ENCODE data around the gene MID1.

Gene MID1

DNA sequence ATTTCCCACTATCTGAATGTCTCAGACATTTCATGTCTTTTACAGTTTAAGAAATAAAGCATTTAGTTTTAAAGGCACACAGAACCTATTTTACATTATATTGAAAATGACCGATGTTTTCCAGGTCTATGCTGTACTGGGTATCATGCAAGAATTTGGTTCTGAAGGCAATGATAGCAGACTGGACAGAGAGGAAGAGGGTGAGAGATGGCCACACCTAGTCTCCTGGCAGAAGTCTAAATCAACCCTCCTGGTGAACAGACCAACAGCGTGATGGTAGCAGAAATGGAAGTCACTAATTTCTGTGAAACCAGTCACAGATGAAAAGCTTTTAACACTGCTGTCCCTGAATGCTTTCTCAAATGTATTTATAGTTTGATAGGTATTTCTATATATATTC is 41.9 kb downstream of the MID1 start:
- no peaks in the 10 kb centered on the region for H4K20me1 ChIP-seq (ENCODE audit: insufficient read depth, low read length)
- H2AFZ ChIP-seq (ENCODE audit: low read depth, low read length): no peak overlapping the region
- H3K9me3 ChIP-seq (ENCODE audit: insufficient read depth, low read length, severe bottlenecking): no peaks in the 10 kb centered on the region
- no peaks in the 10 kb centered on the region for H3K79me2 ChIP-seq (ENCODE audit: insufficient read depth, low read length)
- H3K4me1 ChIP-seq (ENCODE audit: insufficient read depth, low read length): no peaks in the 10 kb centered on the region
- no peak for TF ChIP-seq EZH2 (IDR thresholded peaks at IDR 0.05; ENCODE audit: borderline replicate concordance, low read depth, low read length, severe bottlenecking)
- TF ChIP-seq, protein P1, sequence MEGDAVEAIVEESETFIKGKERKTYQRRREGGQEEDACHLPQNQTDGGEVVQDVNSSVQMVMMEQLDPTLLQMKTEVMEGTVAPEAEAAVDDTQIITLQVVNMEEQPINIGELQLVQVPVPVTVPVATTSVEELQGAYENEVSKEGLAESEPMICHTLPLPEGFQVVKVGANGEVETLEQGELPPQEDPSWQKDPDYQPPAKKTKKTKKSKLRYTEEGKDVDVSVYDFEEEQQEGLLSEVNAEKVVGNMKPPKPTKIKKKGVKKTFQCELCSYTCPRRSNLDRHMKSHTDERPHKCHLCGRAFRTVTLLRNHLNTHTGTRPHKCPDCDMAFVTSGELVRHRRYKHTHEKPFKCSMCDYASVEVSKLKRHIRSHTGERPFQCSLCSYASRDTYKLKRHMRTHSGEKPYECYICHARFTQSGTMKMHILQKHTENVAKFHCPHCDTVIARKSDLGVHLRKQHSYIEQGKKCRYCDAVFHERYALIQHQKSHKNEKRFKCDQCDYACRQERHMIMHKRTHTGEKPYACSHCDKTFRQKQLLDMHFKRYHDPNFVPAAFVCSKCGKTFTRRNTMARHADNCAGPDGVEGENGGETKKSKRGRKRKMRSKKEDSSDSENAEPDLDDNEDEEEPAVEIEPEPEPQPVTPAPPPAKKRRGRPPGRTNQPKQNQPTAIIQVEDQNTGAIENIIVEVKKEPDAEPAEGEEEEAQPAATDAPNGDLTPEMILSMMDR (IDR thresholded peaks at IDR 0.05; ENCODE audit: borderline replicate concordance, extremely low read depth, low read length, poor library complexity, severe bottlenecking): no peak
- no peaks in the 10 kb centered on the region for H3K36me3 ChIP-seq (ENCODE audit: insufficient read depth, low read length)
- H3K27me3 ChIP-seq (ENCODE audit: insufficient read depth, low read length, poor library complexity): no peaks in the 10 kb centered on the region
- no peak overlapping the region for H3K4me2 ChIP-seq (ENCODE audit: insufficient read depth, low read length)
- no peak overlapping the region for H3K9ac ChIP-seq (ENCODE audit: low read depth, low read length)
- H3K4me3 ChIP-seq (ENCODE audit: low read depth in 1 of 2, low read length in 2 of 2): no peak overlapping the region
- H3K27ac ChIP-seq (ENCODE audit: low read length): no peak overlapping the region
- DNase-seq: no peak
- no peak for ATAC-seq (ENCODE audit: insufficient read depth, low read depth)

DNA sequence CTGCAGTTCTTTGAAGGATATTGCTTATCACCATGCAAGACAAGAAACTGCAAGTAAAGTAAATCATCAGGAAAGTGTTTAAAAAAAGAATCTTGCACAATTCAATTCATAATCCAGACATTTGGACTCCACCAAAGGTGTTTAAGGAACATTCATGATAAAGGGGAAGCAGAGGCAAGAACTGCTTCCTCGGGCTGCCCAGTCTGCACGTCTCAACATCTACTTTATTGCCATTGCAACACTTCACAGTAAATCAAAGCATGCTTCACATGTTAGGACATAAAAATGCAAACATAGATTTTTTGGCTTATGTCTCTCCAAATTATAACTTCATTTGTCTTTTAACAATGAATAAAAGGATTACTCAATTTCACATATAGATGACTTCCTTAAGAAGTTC is 42.5 kb downstream of the MID1 start:
- H3K4me2 ChIP-seq (ENCODE audit: insufficient read depth, low read length): no peak overlapping the region
- no peak overlapping the region for H3K9ac ChIP-seq (ENCODE audit: low read depth, low read length)
- no peak for DNase-seq
- no peaks in the 10 kb centered on the region for H3K4me1 ChIP-seq (ENCODE audit: insufficient read depth, low read length)
- H3K79me2 ChIP-seq (ENCODE audit: insufficient read depth, low read length): no peaks in the 10 kb centered on the region
- TF ChIP-seq EZH2 (IDR thresholded peaks at IDR 0.05; ENCODE audit: borderline replicate concordance, low read depth, low read length, severe bottlenecking): no peak
- TF ChIP-seq, protein P1 (IDR thresholded peaks at IDR 0.05; ENCODE audit: borderline replicate concordance, extremely low read depth, low read length, poor library complexity, severe bottlenecking): no peak
- H3K9me3 ChIP-seq (ENCODE audit: insufficient read depth, low read length, severe bottlenecking): no peaks in the 10 kb centered on the region
- H3K36me3 ChIP-seq (ENCODE audit: insufficient read depth, low read length): no peaks in the 10 kb centered on the region
- no peak overlapping the region for H3K27ac ChIP-seq (ENCODE audit: low read length)
- H4K20me1 ChIP-seq (ENCODE audit: insufficient read depth, low read length): no peaks in the 10 kb centered on the region
- no peak for ATAC-seq (ENCODE audit: insufficient read depth, low read depth)
- no peak overlapping the region for H3K4me3 ChIP-seq (ENCODE audit: low read depth in 1 of 2, low read length in 2 of 2)
- H2AFZ ChIP-seq (ENCODE audit: low read depth, low read length): no peak overlapping the region
- no peaks in the 10 kb centered on the region for H3K27me3 ChIP-seq (ENCODE audit: insufficient read depth, low read length, poor library complexity)

DNA sequence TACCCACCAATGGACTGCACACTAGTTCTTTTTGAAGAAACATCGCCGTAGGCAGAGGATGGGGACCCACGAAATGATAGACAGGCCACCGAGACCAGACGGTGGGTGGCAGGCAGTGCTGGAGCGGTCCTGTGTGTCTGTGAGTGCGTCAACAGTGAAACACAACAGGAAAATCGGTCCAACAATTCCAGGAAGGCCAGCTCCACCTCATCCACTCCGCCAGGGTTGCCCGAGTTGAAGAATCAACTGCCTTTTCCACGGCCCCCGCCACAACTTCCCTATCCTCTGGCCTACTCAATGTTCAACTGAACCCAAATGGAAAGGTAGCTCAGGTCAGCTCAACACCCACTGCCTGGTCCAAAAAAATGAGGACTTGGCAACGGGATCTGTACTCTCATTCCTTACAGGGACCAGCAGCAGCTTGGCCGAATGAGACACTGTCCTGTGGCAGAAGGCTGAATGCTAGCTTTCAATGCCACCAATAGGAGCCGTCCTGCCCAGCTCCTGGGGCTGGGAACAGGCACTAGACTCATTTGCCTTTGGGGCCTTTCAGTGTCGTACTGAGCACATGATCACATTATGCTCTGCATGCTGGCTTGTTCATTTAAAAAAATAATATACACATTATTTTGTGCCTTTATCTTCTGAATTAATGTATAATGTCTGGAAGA is 43.5 kb downstream of the MID1 start:
- no peaks in the 10 kb centered on the region for H3K4me1 ChIP-seq (ENCODE audit: insufficient read depth, low read length)
- no peaks in the 10 kb centered on the region for H3K27me3 ChIP-seq (ENCODE audit: insufficient read depth, low read length, poor library complexity)
- TF ChIP-seq EZH2 (IDR thresholded peaks at IDR 0.05; ENCODE audit: borderline replicate concordance, low read depth, low read length, severe bottlenecking): no peak
- TF ChIP-seq, protein P1 (IDR thresholded peaks at IDR 0.05; ENCODE audit: borderline replicate concordance, extremely low read depth, low read length, poor library complexity, severe bottlenecking): no peak
- no peaks in the 10 kb centered on the region for H3K36me3 ChIP-seq (ENCODE audit: insufficient read depth, low read length)
- DNase-seq (no peak), ATAC-seq (ENCODE audit: insufficient read depth, low read depth) (no peak)
- no peaks in the 10 kb centered on the region for H3K79me2 ChIP-seq (ENCODE audit: insufficient read depth, low read length)
- H2AFZ ChIP-seq (ENCODE audit: low read depth, low read length): no peak overlapping the region
- H3K9me3 ChIP-seq (ENCODE audit: insufficient read depth, low read length, severe bottlenecking): no peaks in the 10 kb centered on the region
- H3K27ac ChIP-seq (ENCODE audit: low read length): no peak overlapping the region
- no peak overlapping the region for H3K9ac ChIP-seq (ENCODE audit: low read depth, low read length)
- no peak overlapping the region for H3K4me3 ChIP-seq (ENCODE audit: low read depth in 1 of 2, low read length in 2 of 2)
- no peak overlapping the region for H3K4me2 ChIP-seq (ENCODE audit: insufficient read depth, low read length)
- H4K20me1 ChIP-seq (ENCODE audit: insufficient read depth, low read length): no peaks in the 10 kb centered on the region
